Retinal pigment epithelial cell (primary cell): ENCODE results near the gene MTA1.

Experiments used
- DNase-seq: peaks from one replicate; pipeline ENCODE4 v3.0.0-alpha.2; 2010; ENCODE audit warnings: low read depth
- H3K4me3 ChIP-seq: 2 replicates; pipeline ENCODE4 v1.5.1; 2011; ENCODE audit warnings: mild to moderate bottlenecking, low read length, control low read depth, moderate library complexity
- TF ChIP-seq, protein P1 (sequence below): conservative IDR thresholded peaks from 2 replicates; pipeline ENCODE4 v1.5.1; 2011; ENCODE audit warnings: low read depth, low read length, control low read depth, inconsistent platforms

MTA1 gene

DNA sequence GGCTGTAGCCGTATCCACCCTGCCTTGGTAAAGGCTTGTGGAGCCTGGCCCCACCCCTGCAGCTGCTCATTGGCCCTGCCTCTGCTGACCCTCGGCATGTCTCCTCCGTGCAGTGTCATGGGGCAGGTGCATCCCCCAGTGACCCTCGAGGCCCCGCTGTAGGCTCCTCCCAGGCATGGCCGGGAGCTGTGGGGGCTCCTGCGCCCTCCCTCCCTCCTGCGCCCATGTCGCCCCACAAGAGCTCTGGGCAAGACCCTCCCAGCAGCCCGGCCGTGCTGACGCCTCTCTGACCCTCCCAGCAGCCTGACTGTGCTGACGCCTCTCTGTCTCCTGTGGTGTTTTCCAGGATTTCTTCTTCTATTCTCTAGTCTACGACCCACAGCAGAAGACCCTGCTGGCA, 34.2 kb downstream of the MTA1 start:
- DNase-seq: no peak
- H3K4me3 ChIP-seq: no peak overlapping the region
- TF ChIP-seq, protein P1, sequence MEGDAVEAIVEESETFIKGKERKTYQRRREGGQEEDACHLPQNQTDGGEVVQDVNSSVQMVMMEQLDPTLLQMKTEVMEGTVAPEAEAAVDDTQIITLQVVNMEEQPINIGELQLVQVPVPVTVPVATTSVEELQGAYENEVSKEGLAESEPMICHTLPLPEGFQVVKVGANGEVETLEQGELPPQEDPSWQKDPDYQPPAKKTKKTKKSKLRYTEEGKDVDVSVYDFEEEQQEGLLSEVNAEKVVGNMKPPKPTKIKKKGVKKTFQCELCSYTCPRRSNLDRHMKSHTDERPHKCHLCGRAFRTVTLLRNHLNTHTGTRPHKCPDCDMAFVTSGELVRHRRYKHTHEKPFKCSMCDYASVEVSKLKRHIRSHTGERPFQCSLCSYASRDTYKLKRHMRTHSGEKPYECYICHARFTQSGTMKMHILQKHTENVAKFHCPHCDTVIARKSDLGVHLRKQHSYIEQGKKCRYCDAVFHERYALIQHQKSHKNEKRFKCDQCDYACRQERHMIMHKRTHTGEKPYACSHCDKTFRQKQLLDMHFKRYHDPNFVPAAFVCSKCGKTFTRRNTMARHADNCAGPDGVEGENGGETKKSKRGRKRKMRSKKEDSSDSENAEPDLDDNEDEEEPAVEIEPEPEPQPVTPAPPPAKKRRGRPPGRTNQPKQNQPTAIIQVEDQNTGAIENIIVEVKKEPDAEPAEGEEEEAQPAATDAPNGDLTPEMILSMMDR: no peak

DNA sequence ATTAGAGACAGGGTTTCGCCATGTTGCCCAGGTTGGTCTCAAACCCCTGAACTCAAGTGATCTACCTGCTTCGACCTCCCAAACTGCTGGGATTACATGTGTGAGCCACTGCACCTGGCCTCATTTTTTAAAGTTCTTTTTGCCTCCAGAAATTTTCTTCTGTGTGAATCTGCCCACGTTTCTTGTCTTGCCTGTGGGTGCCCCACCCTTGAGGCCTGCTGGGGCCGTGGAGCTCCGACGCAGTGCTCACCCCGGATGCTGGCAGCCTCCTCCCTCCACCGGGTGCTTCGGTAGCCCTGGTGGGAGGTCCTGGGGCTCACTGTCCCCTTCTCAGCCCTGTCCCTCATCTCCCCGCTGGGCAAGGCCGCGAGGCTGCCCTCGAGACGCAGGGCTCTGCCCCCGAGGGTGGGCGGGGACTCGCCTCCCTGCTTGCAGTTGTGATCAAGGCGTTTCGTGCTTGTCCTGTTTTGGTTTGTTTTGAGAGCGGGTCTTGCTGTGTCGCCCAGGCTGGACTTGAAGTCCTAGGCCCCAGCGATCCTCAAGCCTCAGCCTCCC, 35.5 kb downstream of the MTA1 start:
- TF ChIP-seq, protein P1: no peak
- no peak for DNase-seq
- H3K4me3 ChIP-seq: no peak overlapping the region

DNA sequence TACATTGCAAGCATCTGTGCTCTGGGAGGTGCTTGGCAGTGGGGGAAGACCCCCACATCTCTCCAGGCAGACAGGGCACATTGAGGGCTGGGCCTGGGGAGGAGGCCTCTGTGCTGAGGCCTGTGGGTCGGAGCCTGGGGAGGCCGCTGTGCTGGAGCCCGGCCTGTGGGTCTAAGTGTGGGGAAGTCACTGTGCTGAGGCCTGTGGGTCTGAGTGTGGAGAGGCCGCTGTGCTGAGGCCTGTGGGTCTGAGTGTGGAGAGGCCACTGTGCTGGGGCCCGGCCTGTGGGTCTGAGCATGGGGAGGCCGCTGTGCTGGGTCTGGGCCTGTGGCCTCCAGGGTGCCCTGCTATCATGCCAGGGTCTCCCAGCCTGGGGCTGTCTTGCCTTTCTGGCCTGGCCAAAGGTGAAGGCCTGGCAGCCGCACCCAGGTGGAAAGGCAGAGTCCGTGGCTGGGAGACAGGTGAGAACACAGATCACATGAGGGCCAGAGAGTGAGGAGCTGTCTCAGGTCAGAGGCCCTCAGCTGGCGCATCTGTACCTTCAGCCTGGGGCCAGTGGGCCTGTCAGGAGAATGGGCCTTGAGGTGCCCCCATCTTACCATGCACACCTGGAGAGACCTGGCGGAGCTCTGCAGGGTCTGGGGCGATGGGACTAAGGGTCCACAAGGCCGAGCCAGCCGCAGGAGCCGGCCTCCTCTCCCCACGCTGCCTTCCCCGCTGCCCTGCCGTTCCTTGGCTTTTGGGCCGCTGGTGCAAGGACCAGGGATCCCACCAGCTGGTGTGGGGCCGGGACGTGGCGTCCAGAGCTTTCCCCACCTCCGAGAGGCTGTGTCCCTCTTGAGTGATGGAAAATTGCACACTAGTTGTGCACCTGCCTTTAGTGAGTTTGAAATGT, 36.4 kb downstream of the MTA1 start:
- no peak overlapping the region for H3K4me3 ChIP-seq
- DNase-seq: no peak
- TF ChIP-seq, protein P1: no peak

DNA sequence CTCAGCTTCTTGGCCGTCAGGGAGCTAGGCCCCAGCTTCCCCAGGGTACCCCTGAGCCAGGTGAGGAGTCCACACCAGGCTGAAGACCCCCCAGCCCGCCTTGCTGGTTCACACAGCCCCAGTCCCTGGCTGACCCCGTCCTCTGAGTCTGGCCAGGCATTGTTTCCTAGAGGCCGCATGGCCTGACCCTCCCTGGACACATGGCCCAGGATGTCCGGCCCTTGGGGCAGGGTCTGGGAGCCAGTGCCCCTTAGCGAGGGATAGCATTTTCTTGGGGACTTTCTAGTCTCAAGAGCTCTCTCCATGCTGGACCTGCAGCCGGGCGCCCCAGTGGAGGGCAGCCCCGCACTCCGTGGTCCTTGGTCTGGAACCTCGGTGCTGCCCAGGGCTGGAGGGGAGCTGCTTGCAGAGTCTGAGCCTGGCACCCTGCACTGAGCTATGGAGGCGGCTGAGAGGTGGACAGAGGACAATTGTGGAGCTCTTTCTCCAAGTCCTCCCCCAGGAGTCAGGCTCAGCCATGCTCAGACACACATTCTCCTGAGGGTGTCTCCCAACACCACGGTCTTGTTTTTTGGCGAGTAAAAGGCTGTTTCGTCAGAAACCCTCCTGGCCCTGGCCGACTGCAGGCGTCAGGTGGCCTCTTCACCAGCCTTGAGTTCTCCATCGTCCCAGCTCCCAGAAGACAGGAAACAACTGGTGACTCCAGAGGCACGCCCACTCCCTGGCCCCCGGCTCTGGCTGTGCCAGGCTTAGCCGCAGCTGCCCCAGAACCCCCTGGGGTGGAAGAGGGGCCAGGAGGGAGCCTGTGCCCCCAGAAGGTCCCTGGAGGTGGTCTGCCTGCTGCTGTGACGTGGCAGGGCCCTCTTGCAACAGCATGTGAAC, 37.4 kb downstream of the MTA1 start:
- H3K4me3 ChIP-seq: no peak overlapping the region
- TF ChIP-seq, protein P1: no peak
- no peak for DNase-seq

DNA sequence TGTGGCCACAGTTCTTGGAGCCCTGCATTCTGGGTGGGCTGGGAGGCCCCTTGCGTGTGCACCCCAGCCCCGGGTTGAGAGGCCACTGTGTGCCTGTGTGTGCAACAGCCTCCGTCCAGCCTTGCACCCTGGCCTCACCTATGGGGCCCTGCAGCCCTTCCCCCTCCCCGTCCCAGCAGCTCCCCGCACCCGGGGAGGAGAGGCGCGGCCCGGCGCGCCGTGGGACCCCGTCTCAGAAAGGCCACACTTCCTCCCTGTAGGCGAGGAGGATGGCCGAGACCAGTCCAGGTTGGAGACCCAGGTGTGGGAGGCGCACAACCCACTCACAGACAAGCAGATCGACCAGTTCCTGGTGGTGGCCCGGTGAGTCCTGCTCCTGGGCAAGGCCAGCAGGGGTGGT, 38.4 kb downstream of the MTA1 start:
- H3K4me3 ChIP-seq: no peak overlapping the region
- DNase-seq: no peak
- TF ChIP-seq, protein P1: no peak

DNA sequence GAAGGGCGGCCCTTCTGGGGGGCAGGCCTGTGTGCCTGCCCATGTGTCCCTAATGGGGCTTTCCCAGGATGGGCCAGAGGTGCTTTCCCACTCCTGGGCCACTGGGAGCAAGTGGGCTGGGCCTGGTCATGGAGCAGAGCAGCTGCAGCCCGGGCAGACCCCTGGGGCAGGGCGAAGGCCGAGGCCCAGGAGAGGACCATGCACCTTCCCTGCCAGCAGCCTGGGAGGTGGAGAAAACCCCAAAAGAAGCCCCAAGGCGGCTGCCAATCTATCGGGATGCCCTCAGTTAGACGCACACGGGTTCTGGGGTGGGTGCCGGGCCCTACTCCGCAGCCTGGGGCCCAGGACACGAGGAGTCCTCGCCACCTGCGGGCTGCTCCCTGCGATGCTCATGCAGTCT, 38.9 kb downstream of the MTA1 start:
- TF ChIP-seq, protein P1: no peak

More for the DNA sequence above, 38.9 kb downstream of the MTA1 start:
- no peak overlapping the region for H3K4me3 ChIP-seq
- DNase-seq: no peak
